Panc1 (cell line): ENCODE results near the gene RELL1.

ENCODE experiments used
- POLR2AphosphoS5 ChIP-seq: IDR thresholded peaks from 2 replicates; pipeline ENCODE4 v1.6.1; 2012; ENCODE audit warnings: mild to moderate bottlenecking, low read depth, low read length, moderate library complexity
- TCF7L2 ChIP-seq: IDR thresholded peaks from 2 replicates; pipeline ENCODE4 v1.6.1; 2011; ENCODE audit warnings: mild to moderate bottlenecking, low read depth, low read length, inconsistent platforms
- TF ChIP-seq, protein P1 (sequence below): fragments of 450-650 bp; IDR thresholded peaks from 2 replicates; pipeline ENCODE4 v1.5.1; 2017; ENCODE audit warnings: mild to moderate bottlenecking
- TF ChIP-seq, protein P2 (sequence below), 2 experiments: IDR thresholded peaks; 2 replicates each; pipeline ENCODE4 v1.6.1; 2011 to 2012; ENCODE audit warnings: low read depth in 2 of 2, control low read depth in 1 of 2, low read length in 1 of 2, mild to moderate bottlenecking in 1 of 2, moderate library complexity in 1 of 2; ENCODE audit not compliant: insufficient read depth in 1 of 2

DNA sequence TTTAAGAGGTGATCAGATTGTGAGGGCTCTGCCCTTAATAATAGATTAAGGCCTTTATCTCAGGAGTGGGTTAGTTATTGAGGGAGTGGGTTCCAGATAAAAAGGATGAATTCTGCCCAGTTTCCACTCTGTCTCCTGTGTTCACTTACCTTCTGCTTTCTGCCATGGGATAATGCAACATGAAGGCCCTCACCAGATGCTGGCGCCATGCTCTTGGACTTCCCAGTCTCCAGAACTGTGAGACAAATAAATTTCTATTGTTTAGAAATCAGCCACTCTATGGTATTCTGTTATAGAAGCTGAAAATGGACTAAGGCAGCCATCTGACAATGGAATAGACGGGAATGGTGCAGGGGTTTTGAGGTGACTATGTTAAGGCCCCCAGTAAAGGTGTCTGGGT lies 6.9 kb upstream of the RELL1 start:
- TF ChIP-seq, protein P1, sequence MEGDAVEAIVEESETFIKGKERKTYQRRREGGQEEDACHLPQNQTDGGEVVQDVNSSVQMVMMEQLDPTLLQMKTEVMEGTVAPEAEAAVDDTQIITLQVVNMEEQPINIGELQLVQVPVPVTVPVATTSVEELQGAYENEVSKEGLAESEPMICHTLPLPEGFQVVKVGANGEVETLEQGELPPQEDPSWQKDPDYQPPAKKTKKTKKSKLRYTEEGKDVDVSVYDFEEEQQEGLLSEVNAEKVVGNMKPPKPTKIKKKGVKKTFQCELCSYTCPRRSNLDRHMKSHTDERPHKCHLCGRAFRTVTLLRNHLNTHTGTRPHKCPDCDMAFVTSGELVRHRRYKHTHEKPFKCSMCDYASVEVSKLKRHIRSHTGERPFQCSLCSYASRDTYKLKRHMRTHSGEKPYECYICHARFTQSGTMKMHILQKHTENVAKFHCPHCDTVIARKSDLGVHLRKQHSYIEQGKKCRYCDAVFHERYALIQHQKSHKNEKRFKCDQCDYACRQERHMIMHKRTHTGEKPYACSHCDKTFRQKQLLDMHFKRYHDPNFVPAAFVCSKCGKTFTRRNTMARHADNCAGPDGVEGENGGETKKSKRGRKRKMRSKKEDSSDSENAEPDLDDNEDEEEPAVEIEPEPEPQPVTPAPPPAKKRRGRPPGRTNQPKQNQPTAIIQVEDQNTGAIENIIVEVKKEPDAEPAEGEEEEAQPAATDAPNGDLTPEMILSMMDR, result no peak
- no peak for TF ChIP-seq POLR2AphosphoS5
- TF ChIP-seq, protein P2, sequence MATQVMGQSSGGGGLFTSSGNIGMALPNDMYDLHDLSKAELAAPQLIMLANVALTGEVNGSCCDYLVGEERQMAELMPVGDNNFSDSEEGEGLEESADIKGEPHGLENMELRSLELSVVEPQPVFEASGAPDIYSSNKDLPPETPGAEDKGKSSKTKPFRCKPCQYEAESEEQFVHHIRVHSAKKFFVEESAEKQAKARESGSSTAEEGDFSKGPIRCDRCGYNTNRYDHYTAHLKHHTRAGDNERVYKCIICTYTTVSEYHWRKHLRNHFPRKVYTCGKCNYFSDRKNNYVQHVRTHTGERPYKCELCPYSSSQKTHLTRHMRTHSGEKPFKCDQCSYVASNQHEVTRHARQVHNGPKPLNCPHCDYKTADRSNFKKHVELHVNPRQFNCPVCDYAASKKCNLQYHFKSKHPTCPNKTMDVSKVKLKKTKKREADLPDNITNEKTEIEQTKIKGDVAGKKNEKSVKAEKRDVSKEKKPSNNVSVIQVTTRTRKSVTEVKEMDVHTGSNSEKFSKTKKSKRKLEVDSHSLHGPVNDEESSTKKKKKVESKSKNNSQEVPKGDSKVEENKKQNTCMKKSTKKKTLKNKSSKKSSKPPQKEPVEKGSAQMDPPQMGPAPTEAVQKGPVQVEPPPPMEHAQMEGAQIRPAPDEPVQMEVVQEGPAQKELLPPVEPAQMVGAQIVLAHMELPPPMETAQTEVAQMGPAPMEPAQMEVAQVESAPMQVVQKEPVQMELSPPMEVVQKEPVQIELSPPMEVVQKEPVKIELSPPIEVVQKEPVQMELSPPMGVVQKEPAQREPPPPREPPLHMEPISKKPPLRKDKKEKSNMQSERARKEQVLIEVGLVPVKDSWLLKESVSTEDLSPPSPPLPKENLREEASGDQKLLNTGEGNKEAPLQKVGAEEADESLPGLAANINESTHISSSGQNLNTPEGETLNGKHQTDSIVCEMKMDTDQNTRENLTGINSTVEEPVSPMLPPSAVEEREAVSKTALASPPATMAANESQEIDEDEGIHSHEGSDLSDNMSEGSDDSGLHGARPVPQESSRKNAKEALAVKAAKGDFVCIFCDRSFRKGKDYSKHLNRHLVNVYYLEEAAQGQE (IDR thresholded peaks at IDR 0.05; ENCODE audit: insufficient read depth in 1 of 2, low read depth in 2 of 2, low read length in 1 of 2), result no peak
- no peak for TF ChIP-seq TCF7L2
